GM12878 (cell line): ENCODE measurements around the gene SLA2. TPM values are rescaled to one million over a fixed set of nuclear protein-coding genes. Genes with fewer than 3 reads are reported as not detected.
"Not testable (repeated sequence)": the region's sequence is repeated elsewhere in the genome, so short reads cannot be mapped to it uniquely, and the experiment has no call there.

Experiments used
- ATAC-seq: fragments of 200-7000 bp; cut with Tn5 transposase; 3 replicates; pipeline ENCODE4 v1.9.1; 2020; ENCODE audit warnings: mild to moderate bottlenecking, moderate library complexity
- BruUV-seq: library from RNA; stranded (reverse); fragments of 400-500 nt; replicated peaks from 2 replicates; lab custom pipeline; 2021; lab: Mats Ljungman, UMichigan
- CTCF ChIA-PET: fragments of 300-600 bp; sonication (Branson Sonifier 250); formaldehyde crosslinking; extraction: SDS; loops from one replicate; lab custom pipeline; 2021; ENCODE audit warnings: inconsistent platforms; lab: Yijun Ruan, JAX
- POLR2A ChIA-PET: fragments of 350-600 bp; formaldehyde crosslinking; extraction: SDS; loops from one replicate; lab custom pipeline; 2021; ENCODE audit warnings: inconsistent platforms; lab: Charles Lee
- RAD21 ChIA-PET: fragments of 300-600 bp; sonication (Branson Sonifier 250); formaldehyde crosslinking; loops from one replicate; lab custom pipeline; 2023; ENCODE audit warnings: antibody characterized with exemption; ENCODE audit not compliant: unreplicated experiment; lab: Charles Lee
- SMC1A ChIA-PET: fragments of 300-600 bp; sonication (Branson Sonifier 250); formaldehyde crosslinking; loops from one replicate; lab custom pipeline; 2023; ENCODE audit not compliant: unreplicated experiment, uncharacterized antibody; lab: Charles Lee
- DNase-seq: peaks from one replicate; pipeline ENCODE4 v3.0.0-alpha.2; 2011; ENCODE audit warnings: low read depth, low spot score
- FAIRE-seq: peaks from 3 replicates; lab custom pipeline; 2011; peaks lifted over from hg19 to GRCh38; lab: Jason Lieb, UNC
- H2AFZ ChIP-seq: 2 replicates; pipeline ENCODE4 v1.6.0; 2011; ENCODE audit warnings: low read depth, low read length, control low read depth; ENCODE audit not compliant: control insufficient read depth
- H3K27ac ChIP-seq: 2 replicates; pipeline ENCODE4 v1.5.1; 2011; ENCODE audit warnings: control low read depth; ENCODE audit not compliant: control insufficient read depth, insufficient read depth
- H3K27me3 ChIP-seq, 2 experiments: replicated peaks in 1 of 2; 2 replicates each; pipeline versions ENCODE4 v1.6.0 to v1.6.1; 2011; ENCODE audit warnings: low read length in 1 of 2; ENCODE audit not compliant: control insufficient read depth in 2 of 2, insufficient read depth in 2 of 2
- H3K36me3 ChIP-seq, 2 experiments: 2 replicates each; pipeline ENCODE4 v1.5.1; 2011; ENCODE audit warnings: low read length in 1 of 2; ENCODE audit not compliant: control insufficient read depth in 2 of 2, insufficient read depth in 2 of 2
- H3K4me1 ChIP-seq: 2 replicates; pipeline ENCODE4 v1.6.1; 2011; ENCODE audit warnings: mild to moderate bottlenecking, low read length, moderate library complexity, mixed read lengths; ENCODE audit not compliant: control insufficient read depth, insufficient read depth
- H3K4me2 ChIP-seq: 2 replicates; pipeline ENCODE4 v1.6.0; 2011; ENCODE audit warnings: control low read depth; ENCODE audit not compliant: control insufficient read depth, insufficient read depth
- H3K4me3 ChIP-seq: fragments of 200-600 bp; sonication (generic); 2 replicates; pipeline ENCODE4 v1.5.1; 2016
- H3K79me2 ChIP-seq: 2 replicates; pipeline ENCODE4 v1.6.0; 2011; ENCODE audit warnings: low read length; ENCODE audit not compliant: control insufficient read depth, insufficient read depth
- H3K9ac ChIP-seq: 2 replicates; pipeline ENCODE4 v1.8.0; 2011; ENCODE audit warnings: low read length, control low read depth, mixed read lengths; ENCODE audit not compliant: control insufficient read depth, insufficient read depth
- H3K9me3 ChIP-seq: replicated peaks from 3 replicates; pipeline ENCODE4 v1.5.1; 2011; ENCODE audit warnings: mild to moderate bottlenecking, low read length; ENCODE audit not compliant: control insufficient read depth, insufficient read depth
- H4K20me1 ChIP-seq: 2 replicates; pipeline ENCODE4 v1.6.0; 2011; ENCODE audit not compliant: control insufficient read depth, insufficient read depth
- BRCA1 ChIP-seq: IDR thresholded peaks from 2 replicates; pipeline ENCODE4 v1.6.1; 2011; ENCODE audit warnings: low read depth, low read length, improper control_type of control experiment
- IKZF1 ChIP-seq: fragments of 450-650 bp; conservative IDR thresholded peaks from 2 replicates; pipeline ENCODE4 v1.6.1; 2017; ENCODE audit warnings: antibody characterized with exemption, mild to moderate bottlenecking
- MTA2 ChIP-seq: fragments of 450-650 bp; IDR thresholded peaks from 2 replicates; pipeline ENCODE4 v1.6.1; 2016; ENCODE audit warnings: low read depth, mild to moderate bottlenecking, moderate library complexity
- RELB ChIP-seq: fragments of 450-650 bp; IDR thresholded peaks from 2 replicates; pipeline ENCODE4 v1.6.1; 2017; ENCODE audit warnings: low read depth, mild to moderate bottlenecking, moderate library complexity
- SREBF1 ChIP-seq: IDR thresholded peaks from 2 replicates; pipeline ENCODE4 v1.6.1; 2012; ENCODE audit warnings: mild to moderate bottlenecking, low read length
- TARDBP ChIP-seq: IDR thresholded peaks from 2 replicates; pipeline ENCODE4 v1.6.1; 2016; ENCODE audit warnings: borderline replicate concordance
- ZBTB11 ChIP-seq: fragments of 450-650 bp; formaldehyde crosslinking; IDR thresholded peaks from 2 replicates; pipeline ENCODE4 v1.5.0; 2022; ENCODE audit warnings: mild to moderate bottlenecking, missing genetic modification characterization
- ZNF217 ChIP-seq: fragments of 450-650 bp; IDR thresholded peaks from 2 replicates; pipeline ENCODE4 v1.6.1; 2017; ENCODE audit warnings: antibody characterized with exemption, mild to moderate bottlenecking
- WGBS: methylation state at CpG from one replicate; pipeline ENCODE4 v1.1.6; 2016; ENCODE audit warnings: low lambda C conversion rate; ENCODE audit not compliant: insufficient replicate concordance, insufficient coverage; ENCODE audit errors: missing lambda C conversion rate; 5-methylcytosine and 5-hydroxymethylcytosine counted together
- in situ Hi-C: fragments of 300-500 bp; cut with MboI; formaldehyde crosslinking; loops from 9 replicates; pipeline ENCODE4 v1.14.3; 2018; ENCODE audit warnings: mixed read lengths
- intact Hi-C: fragments of 100-400 bp; cut with micrococcal nuclease; formaldehyde crosslinking; loops from one replicate; pipeline ENCODE4 v1.14.2; 2022; ENCODE audit not compliant: unreplicated experiment
- polyA plus RNA-seq, 11 experiments: library from polyadenylated mRNA; depleted of rRNA in 4 of 11; unstranded in 6 of 11; stranded (reverse) in 5 of 11; fragments of >200 nt; fragmentation: Nextera tagmentation in 4 of 11; fragmentation: Illumina TruSeq in 1 of 11; extraction: Ambion mirVana in 4 of 11; extraction: Trizol in 1 of 11; gene quantifications; 1 replicate in 1 of 11; 2 replicates in 10 of 11; pipeline versions ENCODE4 v1.2.1 to v1.2.3, GENCODE V29; 2011 to 2016; ENCODE audit warnings: inconsistent platforms in 2 of 11, missing spikeins in 2 of 11, low read depth in 1 of 11
- total RNA-seq, 4 experiments: library from RNA; depleted of rRNA in 3 of 4; stranded (reverse); fragments of >200 nt in 3 of 4; fragmentation: Illumina TruSeq in 1 of 4; extraction: Trizol in 1 of 4; gene quantifications; 2 replicates each; pipeline versions ENCODE4 v1.2.1 to v1.2.3, GENCODE V29; 2013 to 2021

SLA2 gene
- total and polyA plus RNA-seq, 10 of the 15 experiments (the other 5 are each of a cell fraction or from before 2014, with no cell fraction given) = 0.29 to 3.3 (median 1.4) TPM

GRCh38 chr20:36565520-36565919 lies 80.5 kb downstream of the SLA2 start (continued):
- TF ChIP-seq ZBTB11 (no peak), BRCA1 (no peak), RELB (no peak), TARDBP (no peak), ZNF217 (no peak), SREBF1 (no peak), IKZF1 (no peak), MTA2 (no peak)

GRCh38 chr20:36564726-36565121 lies 81.3 kb downstream of the SLA2 start:
- BruUV-seq, DNase-seq, FAIRE-seq, H3K4me1 ChIP-seq, H3K27me3 ChIP-seq, H3K4me2 ChIP-seq, POLR2A ChIA-PET, H3K36me3 ChIP-seq, in situ Hi-C loops, H3K27ac ChIP-seq, intact Hi-C loops, ATAC-seq, H2AFZ ChIP-seq, H3K4me3 ChIP-seq, H3K9ac ChIP-seq, H3K9me3 ChIP-seq, H3K79me2 ChIP-seq, H4K20me1 ChIP-seq, RAD21 ChIA-PET: not testable (repeated sequence)
- 86% methylated on average over 6 of the region's 6 CpGs for WGBS
- CTCF ChIA-PET = interaction anchor here (1.3 kb wide), 1 partner anchor 24 kb away, joined by 3 read pairs; no protein-coding TSS in a partner anchor
- SMC1A ChIA-PET = interaction anchor here (0.7 kb wide), 1 partner anchor 30 kb away, joined by 3 read pairs; no protein-coding TSS in a partner anchor

- FAIRE-seq, H3K79me2 ChIP-seq, intact Hi-C loops, H3K4me3 ChIP-seq, DNase-seq, RAD21 ChIA-PET, ATAC-seq, H2AFZ ChIP-seq, H3K4me2 ChIP-seq, POLR2A ChIA-PET, H4K20me1 ChIP-seq, H3K9ac ChIP-seq, in situ Hi-C loops, CTCF ChIA-PET, H3K27me3 ChIP-seq, BruUV-seq, H3K27ac ChIP-seq, H3K4me1 ChIP-seq, SMC1A ChIA-PET, H3K36me3 ChIP-seq, H3K9me3 ChIP-seq: not testable (repeated sequence)
- 93% methylated on average over 12 of the region's 13 CpGs for WGBS
These were observed 81.8 kb downstream of the SLA2 start for GRCh38 chr20:36564078-36564725.
